Psoas muscle (tissue), 8 donors: ENCODE measurements around the gene PWWP2B. TPM values are rescaled to one million over a fixed set of nuclear protein-coding genes. Genes with fewer than 3 reads are reported as not detected.
A peak's percentile ranks its signal among the peaks of the same experiment; 100 is the strongest.

Experiments
- ATAC-seq, 4 donors: fragments of 200-7000 bp; cut with Tn5 transposase; one replicate each; pipeline ENCODE4 v1.9.1; 2020; ENCODE audit warnings: moderate library complexity in 3 of 4, mild to moderate bottlenecking in 2 of 4
- DNase-seq, 2 donors: peaks; one replicate each; pipeline ENCODE4 v3.0.0-alpha.2; 2020
- H3K27ac ChIP-seq: fragments of 200-600 bp; one replicate; pipeline ENCODE4 v1.8.0; 2022
- H3K27me3 ChIP-seq, 3 donors: fragments of 200-600 bp in 1 of 3; one replicate each; pipeline versions ENCODE4 v1.6.1 to v1.8.0; 2013 to 2022; ENCODE audit warnings: low read length in 2 of 3, mild to moderate bottlenecking in 2 of 3, moderate library complexity in 1 of 3; ENCODE audit not compliant: insufficient read depth in 3 of 3
- H3K36me3 ChIP-seq, 2 donors: fragments of 200-600 bp in 1 of 2; one replicate each; pipeline versions ENCODE4 v1.6.1 to v1.8.0; 2013 to 2022; ENCODE audit warnings: low read depth in 1 of 2, mild to moderate bottlenecking in 1 of 2, moderate library complexity in 1 of 2; ENCODE audit not compliant: insufficient read depth in 1 of 2
- H3K4me1 ChIP-seq: fragments of 200-600 bp; one replicate; pipeline ENCODE4 v1.8.0; 2022
- H3K4me3 ChIP-seq: fragments of 200-600 bp; one replicate; pipeline ENCODE4 v1.8.0; 2022; ENCODE audit warnings: mild to moderate bottlenecking
- H3K9me3 ChIP-seq: fragments of 200-600 bp; one replicate; pipeline ENCODE4 v1.8.0; 2022
- WGBS, 3 donors: extraction: QIAGEN DNeasy Blood & Tissue Kit; methylation state at CpG; one replicate each; pipeline versions ENCODE4 v1.1.6 to v1.1.7; 2013; 5-methylcytosine and 5-hydroxymethylcytosine counted together
- intact Hi-C, 2 donors: fragments of 100-400 bp; cut with DNase I; formaldehyde crosslinking; loops; one replicate each; pipeline versions ENCODE4 v1.11.0 to v1.14.2; 2022
- polyA plus RNA-seq, 3 donors: library from polyadenylated mRNA; stranded (reverse); fragments of 200-250 nt; gene quantifications; one replicate each; pipeline ENCODE4 v1.2.3, GENCODE V29; 2013
- total RNA-seq, 4 donors: library from RNA; stranded (reverse); fragmentation: NEBNext Ultra II Directional in 2 of 4; extraction: Animal tissue kit (Norgen Biotek cat#: 25700) in 2 of 4; gene quantifications; one replicate each; pipeline versions ENCODE4 v1.2.1 to v1.2.4, GENCODE V29; 2021 to 2023
- TF ChIP-seq, protein P1 (sequence below): fragments of 200-600 bp; IDR thresholded peaks from one replicate; pipeline ENCODE4 v1.8.0; 2022; ENCODE audit warnings: antibody characterized with exemption
- donor health status: healthy with polysubstance abuse.
- donor health status: DM: no; HTN: no; CAD: no; lungs with moderate emphysema.
- donor health status: Bipolar disorder and iron deficiency.
- donor health status: healthy.
- donor health status: DM: yes; HTN: yes; CAD: no.
- donor health status: DM: no; HTN: no; CAD: no.
- donor health status: DM: no; HTN: no; CAD: no.
- donor health status: DM: yes; HTN: yes; CAD: no.

The PWWP2B gene
- total and polyA plus RNA-seq, 7 donors = 14.5 to 35.2 (median 22.2) TPM

GRCh38 chr10:132408823-132409666, 12.0 kb downstream of the PWWP2B start:
- peaks cover 0 to 18% of the 10 kb centered on the region in 2 donors for H3K36me3 ChIP-seq
- no peak overlapping the region for H3K4me3 ChIP-seq
- H3K4me1 ChIP-seq = peaks cover 44% of the 10 kb centered on the region
- intact Hi-C loops = no loop called here
- peak; percentile 30 to 53 (median 38) for ATAC-seq
- 55 to 76% (median 62%) methylated on average over 24 to 27 of the region's 27 CpGs for WGBS, 3 donors
- H3K27me3 ChIP-seq = no peaks in the 10 kb centered on the region
- no peak for DNase-seq
- no peaks in the 10 kb centered on the region for H3K9me3 ChIP-seq
- peak overlapping the region; percentile 16 for H3K27ac ChIP-seq
- TF ChIP-seq, protein P1, sequence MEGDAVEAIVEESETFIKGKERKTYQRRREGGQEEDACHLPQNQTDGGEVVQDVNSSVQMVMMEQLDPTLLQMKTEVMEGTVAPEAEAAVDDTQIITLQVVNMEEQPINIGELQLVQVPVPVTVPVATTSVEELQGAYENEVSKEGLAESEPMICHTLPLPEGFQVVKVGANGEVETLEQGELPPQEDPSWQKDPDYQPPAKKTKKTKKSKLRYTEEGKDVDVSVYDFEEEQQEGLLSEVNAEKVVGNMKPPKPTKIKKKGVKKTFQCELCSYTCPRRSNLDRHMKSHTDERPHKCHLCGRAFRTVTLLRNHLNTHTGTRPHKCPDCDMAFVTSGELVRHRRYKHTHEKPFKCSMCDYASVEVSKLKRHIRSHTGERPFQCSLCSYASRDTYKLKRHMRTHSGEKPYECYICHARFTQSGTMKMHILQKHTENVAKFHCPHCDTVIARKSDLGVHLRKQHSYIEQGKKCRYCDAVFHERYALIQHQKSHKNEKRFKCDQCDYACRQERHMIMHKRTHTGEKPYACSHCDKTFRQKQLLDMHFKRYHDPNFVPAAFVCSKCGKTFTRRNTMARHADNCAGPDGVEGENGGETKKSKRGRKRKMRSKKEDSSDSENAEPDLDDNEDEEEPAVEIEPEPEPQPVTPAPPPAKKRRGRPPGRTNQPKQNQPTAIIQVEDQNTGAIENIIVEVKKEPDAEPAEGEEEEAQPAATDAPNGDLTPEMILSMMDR = no peak

- intact Hi-C loops = no loop called here
- no peak for ATAC-seq
- H3K27me3 ChIP-seq = no peaks in the 10 kb centered on the region
- no peak overlapping the region for H3K4me3 ChIP-seq
- 87 to 93% (median 92%) methylated on average over 4 of the region's 4 CpGs for WGBS, 3 donors
- H3K9me3 ChIP-seq = no peaks in the 10 kb centered on the region
- H3K27ac ChIP-seq = no peak overlapping the region
- TF ChIP-seq, protein P1 = no peak
- peaks cover 0 to 18% of the 10 kb centered on the region in 2 donors for H3K36me3 ChIP-seq
- no peak for DNase-seq
- H3K4me1 ChIP-seq = peaks cover 50% of the 10 kb centered on the region
These were observed 12.6 kb downstream of the PWWP2B start for GRCh38 chr10:132409667-132410028.

- no peaks in the 10 kb centered on the region for H3K27me3 ChIP-seq
- H3K27ac ChIP-seq = no peak overlapping the region
- no peak for DNase-seq
- peaks cover 0 to 13% of the 10 kb centered on the region in 2 donors for H3K36me3 ChIP-seq
- WGBS, 3 donors = 93 to 96% (median 94%) methylated on average over 28 of the region's 28 CpGs
- H3K4me1 ChIP-seq = peaks cover 50% of the 10 kb centered on the region
- intact Hi-C loops = no loop called here
- no peaks in the 10 kb centered on the region for H3K9me3 ChIP-seq
- no peak for ATAC-seq
- H3K4me3 ChIP-seq = no peak overlapping the region
- TF ChIP-seq, protein P1 = no peak
These were observed 13.2 kb downstream of the PWWP2B start for GRCh38 chr10:132410056-132410778.

DNA sequence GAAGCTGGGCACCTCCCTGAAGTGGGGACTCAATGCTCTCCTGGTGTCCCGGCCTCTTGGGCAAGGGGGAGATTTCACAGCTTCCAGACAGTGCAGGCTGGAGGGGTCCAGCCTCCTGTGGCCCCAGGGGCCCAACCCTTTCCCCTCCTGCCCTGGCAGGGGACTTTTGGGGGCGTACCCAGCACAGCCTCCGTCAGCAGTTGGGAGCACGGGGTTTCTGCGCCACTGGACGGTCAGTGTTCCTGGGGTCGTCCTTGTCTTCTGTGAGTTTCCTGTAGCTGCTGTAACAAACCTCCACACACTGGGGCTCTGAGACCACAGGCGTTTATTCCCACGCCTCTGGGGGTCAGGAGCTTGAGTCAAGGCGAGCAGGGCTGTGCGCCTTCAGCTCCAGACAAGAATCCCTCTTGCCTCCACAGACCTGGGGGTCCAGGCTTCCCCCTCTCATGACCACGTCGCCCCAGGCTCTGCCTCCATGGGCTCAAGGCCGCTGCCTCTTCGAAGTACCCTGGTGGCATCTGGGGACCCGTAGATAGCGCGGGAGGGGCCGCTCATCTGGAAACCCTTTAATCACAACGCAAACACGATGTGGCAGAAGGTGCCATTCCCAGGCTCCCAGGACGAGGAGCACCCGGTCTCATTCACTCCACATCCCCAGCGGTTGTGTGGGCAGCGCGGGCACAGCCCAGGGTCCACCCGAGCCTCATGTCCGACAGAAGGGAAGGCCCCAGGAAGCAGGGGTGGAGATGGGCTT, 14.0 kb downstream of the PWWP2B start:
- Histone ChIP-seq H3K9me3 (no peaks in the 10 kb centered on the region), H3K4me3 (no peak overlapping the region), H3K27me3 (no peaks in the 10 kb centered on the region), H3K36me3 (peaks cover 0 to 6% of the 10 kb centered on the region in 2 donors), H3K4me1 (peaks cover 50% of the 10 kb centered on the region), H3K27ac (peak overlapping the region; percentile 76)
- DNase-seq = no peak
- WGBS, 3 donors = 85 to 90% (median 89%) methylated on average over 28 of the region's 28 CpGs
- TF ChIP-seq, protein P1 = no peak
- no peak for ATAC-seq
- intact Hi-C loops = no loop called here
